GM18520 (cell line): ENCODE data around the gene CTNS.

ENCODE experiments used
- ATAC-seq: cut with Tn5 transposase; IDR thresholded peaks from one replicate; pipeline ENCODE4 v1.9.1; 2021; ENCODE audit not compliant: unreplicated experiment

The CTNS gene

GRCh38 chr17:3622977-3623594, 13.5 kb upstream of the CTNS start:
- ATAC-seq = no peak

GRCh38 chr17:3626831-3627768, 9.5 kb upstream of the CTNS start:
- ATAC-seq = no peak

- ATAC-seq = no peak
These were observed 8.8 kb upstream of the CTNS start for GRCh38 chr17:3627769-3628167.

- no peak for ATAC-seq
These were observed 5.8 kb upstream of the CTNS start for GRCh38 chr17:3630781-3631180.

GRCh38 chr17:3632287-3632686, 4.3 kb upstream of the CTNS start:
- no peak for ATAC-seq

- ATAC-seq = no peak
These were observed 946 bp upstream of the CTNS start for GRCh38 chr17:3635474-3636153.

- no peak for ATAC-seq
These were observed 381 bp downstream of the CTNS start for GRCh38 chr17:3636908-3637373.

DNA sequence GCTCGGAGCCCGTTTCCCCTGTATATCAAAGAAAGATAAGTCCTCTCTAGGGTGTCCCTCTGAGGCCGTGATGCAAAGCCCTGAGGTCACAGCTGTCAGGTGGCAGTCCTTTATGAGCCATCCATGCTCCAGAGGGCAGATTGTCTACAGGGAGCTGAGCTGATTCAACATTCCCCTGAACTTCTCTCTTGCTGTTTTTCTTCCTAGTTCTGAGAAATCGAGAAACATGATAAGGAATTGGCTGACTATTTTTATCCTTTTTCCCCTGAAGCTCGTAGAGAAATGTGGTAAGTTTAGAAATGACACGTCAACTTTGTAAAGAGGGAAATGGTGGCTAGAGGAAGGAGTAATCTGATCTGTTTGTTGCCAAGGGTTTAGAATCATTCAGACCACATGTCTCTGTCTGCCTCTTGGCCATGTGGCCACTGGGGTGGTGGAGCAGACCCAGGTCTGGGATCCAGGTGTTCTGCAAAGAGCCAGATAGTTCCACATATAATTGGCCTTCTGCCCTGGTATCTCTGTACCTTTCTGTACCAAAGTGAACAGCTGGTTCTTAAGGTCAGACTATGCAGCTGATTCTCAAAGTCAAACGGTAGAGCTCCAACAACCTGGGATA, 3.5 kb downstream of the CTNS start:
- no peak for ATAC-seq

- ATAC-seq = no peak
These were observed 4.5 kb downstream of the CTNS start for GRCh38 chr17:3641014-3641413.

- ATAC-seq = no peak
These were observed 5.3 kb downstream of the CTNS start for GRCh38 chr17:3641717-3642486.

DNA sequence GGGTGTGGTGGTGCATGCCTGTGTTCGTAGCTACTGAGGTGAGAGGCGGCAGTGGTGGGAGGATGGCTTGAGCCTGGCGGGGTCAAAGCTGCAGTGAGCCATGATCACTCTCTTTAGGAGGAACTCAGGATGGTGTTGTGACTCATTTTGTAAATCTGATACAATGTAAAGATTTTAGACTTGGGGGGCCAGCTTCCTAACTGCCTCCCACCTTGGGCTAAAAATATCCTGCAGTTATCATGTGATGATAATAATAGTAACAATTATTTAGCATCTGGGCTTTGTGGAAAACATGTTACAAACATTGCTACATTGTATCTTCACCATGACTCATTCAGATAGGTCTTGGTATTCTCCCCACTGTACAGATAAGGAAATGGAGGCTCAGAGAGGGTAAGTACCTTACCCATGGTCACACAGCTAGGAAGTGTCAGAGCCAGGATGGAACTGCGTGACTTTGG, 7.4 kb downstream of the CTNS start:
- no peak for ATAC-seq

GRCh38 chr17:3645310-3645709, 8.8 kb downstream of the CTNS start:
- ATAC-seq = no peak

- no peak for ATAC-seq
These were observed 10.7 kb downstream of the CTNS start for GRCh38 chr17:3647251-3647650.

GRCh38 chr17:3647769-3648555, 11.4 kb downstream of the CTNS start:
- ATAC-seq = no peak

- ATAC-seq = no peak
These were observed 19.2 kb downstream of the CTNS start for GRCh38 chr17:3655766-3656165.

DNA sequence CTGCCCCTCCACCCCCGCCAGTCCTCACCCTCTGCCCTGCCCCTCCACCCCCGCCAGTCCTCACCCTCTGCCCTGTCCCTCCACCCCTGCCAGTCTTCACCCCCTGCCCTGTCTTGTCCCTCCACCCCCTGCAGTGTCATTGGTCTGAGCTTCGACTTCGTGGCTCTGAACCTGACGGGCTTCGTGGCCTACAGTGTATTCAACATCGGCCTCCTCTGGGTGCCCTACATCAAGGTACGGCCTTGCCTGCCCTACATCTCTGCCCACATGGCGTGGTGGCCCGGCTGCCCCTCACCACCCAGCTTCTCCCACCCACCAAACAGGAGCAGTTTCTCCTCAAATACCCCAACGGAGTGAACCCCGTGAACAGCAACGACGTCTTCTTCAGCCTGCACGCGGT, 19.8 kb downstream of the CTNS start:
- no peak for ATAC-seq

DNA sequence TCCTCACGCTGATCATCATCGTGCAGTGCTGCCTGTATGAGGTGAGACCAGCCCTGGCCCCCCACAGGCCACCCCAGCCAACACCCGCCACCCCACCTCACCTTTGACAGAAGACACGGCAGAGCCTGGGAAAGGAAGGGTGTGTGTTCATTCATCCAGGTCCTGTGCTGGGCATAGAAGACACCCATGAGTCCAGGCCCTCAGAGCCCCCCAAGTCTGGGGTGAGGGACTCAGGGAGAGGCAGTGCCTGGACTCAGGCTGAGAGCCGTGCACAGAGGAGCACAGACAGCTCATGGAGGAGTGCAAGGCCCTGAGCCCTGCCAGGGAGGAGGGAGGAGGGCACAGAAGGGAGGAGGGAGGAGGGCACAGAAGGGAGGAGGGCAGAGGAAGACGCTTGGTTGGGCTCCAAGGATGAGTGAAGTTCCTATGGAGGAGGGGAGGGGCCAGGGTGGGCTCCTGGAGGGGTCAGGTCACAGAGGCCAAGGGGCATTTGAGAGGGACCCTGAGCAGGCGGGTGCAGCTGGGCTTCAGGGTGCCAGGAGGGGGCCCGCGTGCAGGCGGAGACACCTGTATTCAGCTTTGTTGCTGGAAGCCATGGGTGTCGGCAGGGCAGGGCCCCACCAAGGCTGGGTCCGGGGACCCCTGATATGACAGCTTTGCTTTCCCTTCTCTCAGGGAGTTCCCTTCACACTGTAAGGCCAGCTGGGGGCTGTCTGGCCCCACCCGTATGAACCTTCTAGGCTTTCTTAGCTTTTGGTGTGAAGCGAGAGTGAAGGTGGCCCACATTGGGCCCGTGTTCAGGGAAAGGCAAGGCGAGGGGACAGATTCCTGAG, 20.4 kb downstream of the CTNS start:
- no peak for ATAC-seq

- no peak for ATAC-seq
These were observed 21.0 kb downstream of the CTNS start for GRCh38 chr17:3657588-3657869.
